Stimulated activated CD4-positive, alpha-beta T cell treated with anti-CD3 and anti-CD28 coated beads, Interleukin-12 subunit alpha, Interleukin-12 subunit beta, amount 100 ng/mL, for 24 hours (primary cell): ENCODE measurements around the gene CIB2.
"Not testable (repeated sequence)": the region's sequence is repeated elsewhere in the genome, so short reads cannot be mapped to it uniquely, and the experiment has no call there.

Experiments used
- DNase-seq, 2 experiments: peaks; one replicate each; pipeline ENCODE4 v3.0.0-alpha.2; 2020; ENCODE audit warnings: low read depth in 2 of 2

The CIB2 gene

GRCh38 chr15:78131295-78132061 is at the start of gene CIB2:
Gene CIB2 (minus strand): TSS chr15:78131445. CDS start chr15:78131215, 230 bp downstream.
- DNase-seq = peak; percentile 58 to 69

GRCh38 chr15:78179906-78180305 is 48.7 kb upstream of the CIB2 start:
- no peak for DNase-seq

- DNase-seq = no peak
These were observed 48.1 kb upstream of the CIB2 start for GRCh38 chr15:78179286-78179840.

GRCh38 chr15:78178064-78178463 is 46.8 kb upstream of the CIB2 start:
- no peak for DNase-seq

- no peak for DNase-seq
These were observed 46.2 kb upstream of the CIB2 start for GRCh38 chr15:78177447-78177873.

GRCh38 chr15:78175330-78175729 is 44.1 kb upstream of the CIB2 start:
- DNase-seq = no peak

GRCh38 chr15:78174401-78174800 is 43.2 kb upstream of the CIB2 start:
- no peak for DNase-seq

- no peak for DNase-seq
These were observed 40.7 kb upstream of the CIB2 start for GRCh38 chr15:78171864-78172472.

GRCh38 chr15:78170848-78171773 is 39.9 kb upstream of the CIB2 start:
- DNase-seq = no peak

- DNase-seq = no peak
These were observed 37.4 kb upstream of the CIB2 start for GRCh38 chr15:78168608-78169007.

- DNase-seq = no peak
These were observed 36.1 kb upstream of the CIB2 start for GRCh38 chr15:78167227-78167888.

- DNase-seq = no peak
These were observed 32.8 kb upstream of the CIB2 start for GRCh38 chr15:78164010-78164409.

GRCh38 chr15:78162038-78162437 is 30.8 kb upstream of the CIB2 start:
- no peak for DNase-seq

- DNase-seq = no peak
These were observed 28.1 kb upstream of the CIB2 start for GRCh38 chr15:78159395-78159794.

- DNase-seq = no peak
These were observed 26.0 kb upstream of the CIB2 start for GRCh38 chr15:78157203-78157602.

GRCh38 chr15:78156653-78157052 is 25.4 kb upstream of the CIB2 start:
- DNase-seq = no peak

GRCh38 chr15:78155355-78155939 is 24.2 kb upstream of the CIB2 start:
- DNase-seq = no peak

GRCh38 chr15:78154955-78155354 is 23.7 kb upstream of the CIB2 start:
- no peak for DNase-seq

- not testable (repeated sequence) for DNase-seq
These were observed 19.8 kb upstream of the CIB2 start for GRCh38 chr15:78151075-78151474.

- no peak for DNase-seq
These were observed 18.8 kb upstream of the CIB2 start for GRCh38 chr15:78149805-78150751.
